Stimulated activated CD8-positive, alpha-beta memory T cell treated with anti-CD3 and anti-CD28 coated beads, Interleukin-2, amount 100 ng/mL, for 1 hour (primary cell): Measurements from ENCODE around the gene CHIC2.
"Not testable (repeated sequence)": the region's sequence is repeated elsewhere in the genome, so short reads cannot be mapped to it uniquely, and the experiment has no call there.

ENCODE experiments used
- DNase-seq, 2 donors: peaks; one replicate each; pipeline ENCODE4 v3.0.0-alpha.2; 2020; ENCODE audit warnings: low read depth in 2 of 2

CHIC2 gene

DNA sequence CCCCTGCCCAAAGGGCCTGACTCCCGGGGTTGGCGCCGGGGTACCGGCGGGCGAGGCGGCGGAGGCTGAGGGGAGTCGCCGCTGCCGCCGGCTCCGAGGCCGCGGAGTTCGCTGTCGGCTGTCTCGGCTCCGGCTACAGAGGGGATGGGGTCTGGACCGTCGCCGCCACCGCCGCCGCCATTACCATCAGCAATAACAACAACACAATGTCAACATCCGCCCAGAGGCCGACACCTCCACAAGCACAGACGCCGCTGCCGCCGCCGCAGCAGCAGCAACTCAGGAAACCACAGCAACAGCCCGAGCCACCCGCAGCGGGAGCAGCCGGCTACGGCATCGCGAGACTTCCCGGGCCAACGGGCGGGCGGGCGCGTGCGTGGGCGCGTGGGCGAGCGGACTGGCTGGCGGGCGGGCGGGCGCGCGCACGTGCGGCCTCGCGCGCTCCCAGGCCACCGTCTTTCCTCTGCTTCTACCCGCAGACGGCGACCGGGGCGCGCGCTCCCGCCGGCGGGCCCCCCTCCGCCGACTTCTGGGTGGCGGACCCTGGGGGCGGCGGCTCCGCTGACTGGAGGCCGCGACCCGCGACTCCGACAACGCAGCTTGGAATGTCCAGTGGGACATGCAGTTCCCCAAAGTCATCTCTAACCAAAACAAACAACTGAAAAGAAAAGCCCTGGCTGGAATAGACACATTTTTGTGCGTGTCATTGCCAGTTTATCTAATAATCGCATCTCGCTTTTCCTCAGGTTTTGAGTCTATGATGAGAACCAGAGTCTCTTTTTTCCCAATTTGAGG lies at the start of gene CHIC2:
TSS of gene CHIC2 (minus strand) at position 289 of the 795 bp plus-strand sequence. CDS start 305 bp downstream, outside the sequence.
- peak; percentile 94 to 95 for DNase-seq

GRCh38 chr4:54113206-54113605 lies 48.8 kb upstream of the CHIC2 start:
- DNase-seq = not testable (repeated sequence)

GRCh38 chr4:54110019-54110416 lies 45.6 kb upstream of the CHIC2 start:
- DNase-seq = no peak

GRCh38 chr4:54109241-54110018 lies 45.0 kb upstream of the CHIC2 start:
- DNase-seq = no peak

DNA sequence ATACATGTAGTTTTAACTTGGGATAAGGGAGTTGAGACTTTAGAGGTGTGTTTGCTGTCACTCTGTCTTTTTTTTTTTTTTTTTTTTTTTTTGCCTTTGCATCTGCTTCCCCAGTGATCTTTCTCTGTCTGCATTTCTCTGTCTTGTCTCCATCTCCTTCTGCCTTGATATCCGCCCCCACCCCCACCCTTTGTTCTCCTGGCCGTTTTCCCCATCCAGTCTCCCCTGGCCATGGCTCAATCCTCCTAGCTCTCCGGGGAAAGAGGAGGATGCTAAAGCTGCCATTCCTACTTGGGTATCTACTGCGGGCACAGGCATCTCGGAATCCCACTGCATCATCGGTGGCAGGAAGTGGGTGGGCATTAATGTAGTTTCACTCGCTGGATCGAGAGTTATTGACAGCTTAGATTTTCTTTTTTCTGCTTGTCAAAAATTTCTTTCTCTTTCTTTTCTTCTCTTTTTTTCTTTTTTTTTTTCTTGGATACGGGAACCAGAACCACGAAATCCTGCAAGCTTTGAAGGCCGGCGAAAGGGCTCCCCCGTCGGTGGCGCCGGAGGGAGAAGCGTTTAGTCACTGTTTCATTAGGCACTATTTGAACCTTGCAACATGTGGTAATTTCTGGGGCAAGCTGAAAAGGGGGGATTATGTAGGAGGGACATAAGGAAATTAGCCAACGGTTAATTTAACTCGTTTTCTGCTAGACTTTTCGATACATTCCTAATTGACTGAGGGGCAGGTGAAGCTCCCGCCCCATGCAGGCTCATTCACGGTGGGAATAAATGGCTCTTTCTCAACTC lies 43.7 kb upstream of the CHIC2 start:
- no peak for DNase-seq

DNA sequence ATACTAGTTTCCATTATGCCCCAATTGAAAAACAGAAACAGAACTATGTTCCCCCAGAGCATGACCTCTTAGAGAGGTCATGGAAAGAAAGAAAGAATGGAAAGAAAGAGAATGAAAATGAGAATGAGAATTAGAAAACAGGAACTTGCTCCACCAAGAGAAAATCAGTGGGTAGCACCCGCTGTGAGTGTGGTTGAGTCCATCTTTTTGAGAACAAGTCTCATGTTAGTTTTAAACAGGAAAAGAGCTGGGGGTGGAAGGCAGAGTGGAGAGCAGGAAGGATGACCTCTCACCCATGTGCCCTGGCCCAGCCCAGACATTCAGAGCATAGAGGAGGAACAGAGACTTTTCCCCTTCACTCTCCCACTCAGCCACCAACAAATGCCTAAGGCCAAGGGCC lies 40.5 kb upstream of the CHIC2 start:
- DNase-seq = no peak

DNA sequence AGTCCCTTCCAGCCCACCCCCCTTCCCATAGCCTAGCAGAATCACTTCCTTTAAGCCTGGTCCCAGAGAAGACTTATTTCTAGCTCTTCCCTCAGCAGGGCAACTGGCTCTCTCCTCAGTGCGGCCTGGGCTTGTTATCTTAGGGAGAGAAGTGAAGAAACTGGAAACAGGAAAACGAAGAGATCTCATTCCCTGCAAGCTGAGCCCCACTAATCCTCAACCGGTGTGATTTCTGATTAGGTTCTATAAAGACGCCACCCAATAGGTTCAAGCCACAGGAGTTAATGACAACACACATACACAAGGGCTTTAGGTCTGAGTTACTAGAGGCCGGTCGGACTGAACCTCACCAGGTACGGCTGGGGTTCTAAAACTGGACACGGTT lies 38.8 kb upstream of the CHIC2 start:
- no peak for DNase-seq

DNA sequence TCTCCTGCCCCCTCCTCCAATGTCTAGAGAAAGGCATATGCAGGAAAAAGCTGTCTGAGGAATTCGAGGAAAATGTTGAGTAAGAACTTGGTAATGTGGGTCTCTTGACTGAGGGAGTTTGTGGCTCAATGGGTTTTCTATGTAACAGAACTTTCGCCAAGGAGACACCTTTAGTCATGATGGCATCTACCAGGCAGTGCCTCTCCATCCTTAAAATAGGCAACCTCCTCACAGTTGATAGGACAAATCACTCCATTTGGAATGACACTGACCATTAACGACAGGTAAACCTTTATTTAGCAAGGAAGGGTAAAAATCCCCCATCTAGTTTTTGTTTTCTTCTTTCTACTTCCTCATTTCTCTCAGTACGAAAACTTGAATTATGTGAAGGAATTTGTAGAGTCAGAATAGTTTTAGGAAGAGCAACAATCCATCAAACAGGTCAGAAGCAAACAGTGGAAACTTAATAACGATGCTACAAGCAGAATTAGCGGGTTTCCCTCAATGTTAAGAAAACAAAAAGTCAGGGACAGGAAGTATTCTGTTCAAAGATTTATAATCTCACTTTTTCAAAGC lies 38.2 kb upstream of the CHIC2 start:
- no peak for DNase-seq

GRCh38 chr4:54101190-54102041 lies 37.0 kb upstream of the CHIC2 start:
- no peak for DNase-seq

DNA sequence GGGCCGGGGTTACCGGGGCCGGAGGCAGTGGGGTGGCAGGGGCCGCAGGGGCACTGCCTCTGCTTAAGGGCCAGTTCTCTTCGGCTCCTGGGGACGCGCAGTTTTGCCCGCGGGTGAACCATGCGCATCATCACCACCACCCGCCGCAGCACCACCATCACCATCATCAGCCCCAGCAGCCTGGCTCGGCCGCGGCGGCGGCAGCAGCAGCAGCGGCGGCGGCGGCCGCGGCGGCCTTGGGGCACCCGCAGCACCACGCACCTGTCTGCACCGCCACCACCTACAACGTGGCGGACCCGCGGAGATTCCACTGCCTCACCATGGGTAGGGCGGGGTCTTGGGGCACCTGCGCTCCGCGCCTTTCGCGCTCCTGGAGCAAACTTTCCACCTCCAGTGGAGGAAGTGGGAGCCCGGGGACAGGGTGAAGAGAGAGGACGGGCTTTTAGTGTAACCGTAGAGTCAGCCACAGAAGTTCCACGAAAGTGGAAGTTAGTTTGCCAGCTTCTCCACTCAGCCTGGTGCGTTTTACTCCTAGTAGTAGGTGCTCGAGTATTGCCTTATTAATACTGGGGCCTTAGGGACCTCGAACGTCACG lies 36.3 kb upstream of the CHIC2 start:
- DNase-seq = no peak

DNA sequence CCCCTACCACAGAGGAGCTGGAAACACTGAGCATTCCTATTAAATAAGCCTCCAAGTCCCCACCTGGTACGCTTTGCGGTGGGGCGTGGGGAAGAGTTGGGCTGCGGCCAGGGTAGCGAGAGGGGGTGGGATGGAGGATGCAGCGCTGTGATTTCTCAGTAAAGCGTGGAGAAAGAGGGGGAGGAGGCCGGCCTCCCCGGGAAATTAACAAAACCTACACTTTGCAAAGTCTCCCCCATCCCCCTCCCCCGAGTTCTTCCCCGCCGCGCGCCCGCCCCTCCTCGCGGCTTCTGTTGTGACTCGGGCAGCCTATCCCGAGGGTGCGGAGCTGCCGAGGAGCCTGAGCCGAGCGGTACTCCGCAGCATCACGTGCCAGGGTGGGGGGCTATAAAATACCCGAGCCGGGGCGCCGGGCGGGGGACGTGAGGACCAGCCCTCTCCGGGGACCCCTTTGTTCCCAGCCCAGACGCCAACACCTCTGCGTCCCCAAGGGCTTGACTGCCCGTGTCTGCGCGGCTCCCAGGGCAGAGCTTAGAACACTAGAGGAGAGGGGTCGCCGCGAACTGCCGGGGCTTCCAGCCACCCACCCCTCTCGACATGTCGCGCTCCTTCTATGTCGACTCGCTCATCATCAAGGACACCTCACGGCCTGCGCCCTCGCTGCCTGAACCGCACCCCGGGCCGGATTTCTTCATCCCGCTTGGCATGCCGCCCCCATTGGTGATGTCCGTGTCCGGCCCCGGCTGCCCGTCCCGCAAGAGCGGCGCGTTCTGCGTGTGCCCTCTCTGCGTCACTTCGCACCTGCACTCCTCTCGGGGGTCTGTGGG lies 35.6 kb upstream of the CHIC2 start, which contains the start of gene GSX2:
TSS of gene GSX2 (plus strand) at position 416 of the 827 bp plus-strand sequence. CDS start at position 598, 182 bp downstream.
- DNase-seq = no peak

DNA sequence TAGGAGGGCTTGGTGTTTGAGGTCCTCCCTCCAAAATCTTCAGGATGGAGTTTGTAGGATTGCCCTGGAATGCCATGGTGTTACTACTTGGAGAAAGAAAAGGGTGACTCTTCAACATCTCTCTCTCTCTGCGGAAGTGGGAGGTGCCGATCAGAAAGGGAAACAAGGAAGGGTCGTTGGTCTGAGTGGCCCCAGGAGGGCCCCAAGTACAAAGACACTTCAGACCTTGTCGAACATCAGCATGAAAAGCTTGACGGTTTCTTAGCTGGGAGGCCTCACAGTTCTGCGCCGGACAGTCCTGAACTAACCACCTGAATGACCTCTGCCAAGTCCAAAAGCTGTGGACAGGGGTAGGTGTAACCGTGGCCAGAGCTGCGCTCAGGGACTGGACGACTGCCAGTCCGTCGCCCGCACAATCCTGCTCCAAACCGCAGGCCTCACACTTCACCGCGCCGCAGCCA lies 34.9 kb upstream of the CHIC2 start:
- DNase-seq = no peak

DNA sequence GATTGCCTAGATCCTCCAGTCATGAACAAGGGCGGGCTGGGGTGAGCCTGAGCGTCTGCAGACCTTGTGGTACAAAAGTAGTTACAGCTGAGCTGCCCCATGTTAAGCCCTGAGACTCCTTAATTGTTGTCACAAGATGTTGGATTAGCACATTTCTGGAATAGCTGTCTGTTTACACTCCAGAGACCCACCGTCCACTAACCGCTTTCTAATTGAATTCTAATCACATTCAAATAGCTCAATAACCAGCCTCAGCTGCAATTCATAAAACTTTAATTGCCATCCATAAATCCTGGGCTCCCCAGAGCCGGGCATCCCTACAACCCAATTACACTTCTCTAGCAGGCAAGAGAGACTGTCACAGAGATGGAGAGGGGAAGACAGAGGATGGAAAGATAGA lies 34.0 kb upstream of the CHIC2 start:
- no peak for DNase-seq

GRCh38 chr4:54097152-54097551 lies 32.7 kb upstream of the CHIC2 start:
- DNase-seq = no peak

GRCh38 chr4:54096295-54096962 lies 32.0 kb upstream of the CHIC2 start:
- no peak for DNase-seq

- no peak for DNase-seq
These were observed 30.9 kb upstream of the CHIC2 start for GRCh38 chr4:54095110-54095825.

- DNase-seq = no peak
These were observed 30.0 kb upstream of the CHIC2 start for GRCh38 chr4:54094451-54094850.
